Natural killer cell (primary cell): ENCODE results near the gene SYMPK. TPM values are rescaled to one million over a fixed set of nuclear protein-coding genes. Genes with fewer than 3 reads are reported as not detected.

Experiments used
- ATAC-seq, 3 donors: fragments of 150-1000 bp in 2 of 3; fragments of 200-7000 bp in 1 of 3; cut with Tn5 transposase; 1 replicate in 1 of 3; 2 replicates in 2 of 3; pipeline ENCODE4 v1.10.0; 2021; ENCODE audit warnings: mild to moderate bottlenecking in 2 of 3, moderate library complexity in 2 of 3
- DNase-seq, 2 donors: peaks; one replicate each; pipeline versions ENCODE4 v3.0.0 to v3.0.0-alpha.2; 2013 to 2021; ENCODE audit warnings: mixed read lengths in 1 of 2
- H3K27ac ChIP-seq: one replicate; pipeline ENCODE4 v1.5.1; 2013; ENCODE audit warnings: mild to moderate bottlenecking, low read length
- H3K27me3 ChIP-seq: one replicate; pipeline ENCODE4 v1.6.1; 2013; ENCODE audit warnings: low read length; ENCODE audit not compliant: control insufficient read depth, insufficient read depth
- H3K36me3 ChIP-seq: one replicate; pipeline ENCODE4 v1.6.1; 2013; ENCODE audit warnings: low read length; ENCODE audit not compliant: control insufficient read depth, insufficient read depth
- H3K4me1 ChIP-seq: one replicate; pipeline ENCODE4 v1.6.1; 2013; ENCODE audit warnings: low read length; ENCODE audit not compliant: control insufficient read depth, insufficient read depth
- H3K4me3 ChIP-seq: one replicate; pipeline ENCODE4 v1.5.1; 2013; ENCODE audit warnings: low read length
- H3K9me3 ChIP-seq: one replicate; pipeline ENCODE4 v1.6.1; 2013; ENCODE audit warnings: low read length; ENCODE audit not compliant: control insufficient read depth, insufficient read depth
- H3K27ac Mint-ChIP-seq, 2 donors: one replicate each; pipeline ENCODE4 v1.8.0; 2022; ENCODE audit warnings: mild to moderate bottlenecking in 2 of 2, mixed read lengths in 2 of 2, moderate library complexity in 1 of 2
- H3K27me3 Mint-ChIP-seq, 2 donors: one replicate each; pipeline ENCODE4 v1.8.0; 2022; ENCODE audit warnings: low read depth in 2 of 2, mixed read lengths in 2 of 2
- H3K36me3 Mint-ChIP-seq: one replicate; pipeline ENCODE4 v1.8.0; 2022; ENCODE audit warnings: mixed read lengths
- H3K4me1 Mint-ChIP-seq, 2 donors: one replicate each; pipeline ENCODE4 v1.8.0; 2022; ENCODE audit warnings: mixed read lengths in 2 of 2
- H3K4me3 Mint-ChIP-seq: one replicate; pipeline ENCODE4 v1.8.0; 2022; ENCODE audit warnings: mild to moderate bottlenecking, moderate library complexity, mixed read lengths
- H3K9me3 Mint-ChIP-seq, 2 donors: one replicate each; pipeline ENCODE4 v1.8.0; 2022; ENCODE audit warnings: mixed read lengths in 2 of 2
- CTCF ChIP-seq: fragments of 200-600 bp; IDR thresholded peaks from one replicate; pipeline ENCODE4 v1.8.0; 2022; ENCODE audit warnings: antibody characterized with exemption
- WGBS: methylation state at CpG from one replicate; pipeline ENCODE4 v1.1.7; 2013; ENCODE audit warnings: missing lambda C conversion rate; ENCODE audit not compliant: insufficient coverage; 5-methylcytosine and 5-hydroxymethylcytosine counted together
- intact Hi-C: fragments of 100-400 bp; cut with micrococcal nuclease; formaldehyde crosslinking; loops from one replicate; pipeline ENCODE4 v1.14.2; 2022
- total RNA-seq, 4 donors: library from RNA; stranded (reverse); fragments of 120-200 nt in 1 of 4; gene quantifications; one replicate each; pipeline versions ENCODE4 v1.2.3 to v1.2.4, GENCODE V29; 2013 to 2022

Gene SYMPK
- total RNA-seq, 3 donors from 2014 or later (not counting 1 experiment from before 2014, with no cell fraction given): 86.4 to 94.8 (median 86.7) TPM

DNA sequence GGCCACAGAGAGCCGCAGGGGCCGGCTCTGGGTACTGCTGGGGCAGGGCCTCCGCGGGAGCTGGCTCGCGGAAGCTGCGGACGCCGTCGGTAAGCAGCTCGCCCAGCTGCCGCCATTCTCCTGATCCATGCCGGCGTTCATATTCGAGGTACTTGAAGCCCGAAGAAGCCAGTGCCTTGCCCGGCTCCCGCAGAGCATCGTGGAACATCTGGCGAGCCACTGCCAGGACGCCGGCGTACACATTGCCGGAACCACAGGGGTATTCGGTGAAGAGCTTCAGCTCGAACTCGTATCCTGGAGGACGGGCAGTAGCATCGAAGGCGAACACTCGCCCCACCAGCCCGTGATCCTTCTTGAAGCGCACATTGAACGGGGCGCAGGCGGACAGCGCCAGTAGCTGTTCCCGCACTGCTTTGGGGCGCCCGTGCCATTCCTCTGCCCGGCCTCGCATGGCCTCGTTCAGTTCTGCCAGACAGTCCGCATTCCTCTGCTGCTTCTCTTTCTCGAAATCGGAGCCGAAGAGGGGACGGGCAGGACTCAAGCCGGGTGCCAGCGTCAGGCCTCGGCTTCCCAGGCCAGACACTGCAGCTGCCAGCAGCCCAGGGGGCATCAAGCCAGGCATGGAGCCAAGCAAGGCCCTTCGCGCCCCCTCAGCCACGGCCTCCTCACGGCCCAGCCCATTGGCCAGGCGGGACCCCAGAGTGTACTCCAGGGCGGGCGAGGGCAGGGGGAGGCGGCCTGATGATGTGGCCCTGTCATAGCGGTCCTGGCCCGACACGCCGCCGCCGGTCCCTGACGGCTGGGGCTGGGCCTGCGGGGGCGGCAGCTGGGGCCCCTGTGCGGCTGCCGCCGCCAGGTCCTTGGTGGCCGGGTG is 22.0 kb upstream of the SYMPK start:
- no peak for ATAC-seq
- Mint-ChIP-seq H3K27ac (no peak overlapping the region), H3K4me3 (peak overlapping the region; percentile 37)

DNA sequence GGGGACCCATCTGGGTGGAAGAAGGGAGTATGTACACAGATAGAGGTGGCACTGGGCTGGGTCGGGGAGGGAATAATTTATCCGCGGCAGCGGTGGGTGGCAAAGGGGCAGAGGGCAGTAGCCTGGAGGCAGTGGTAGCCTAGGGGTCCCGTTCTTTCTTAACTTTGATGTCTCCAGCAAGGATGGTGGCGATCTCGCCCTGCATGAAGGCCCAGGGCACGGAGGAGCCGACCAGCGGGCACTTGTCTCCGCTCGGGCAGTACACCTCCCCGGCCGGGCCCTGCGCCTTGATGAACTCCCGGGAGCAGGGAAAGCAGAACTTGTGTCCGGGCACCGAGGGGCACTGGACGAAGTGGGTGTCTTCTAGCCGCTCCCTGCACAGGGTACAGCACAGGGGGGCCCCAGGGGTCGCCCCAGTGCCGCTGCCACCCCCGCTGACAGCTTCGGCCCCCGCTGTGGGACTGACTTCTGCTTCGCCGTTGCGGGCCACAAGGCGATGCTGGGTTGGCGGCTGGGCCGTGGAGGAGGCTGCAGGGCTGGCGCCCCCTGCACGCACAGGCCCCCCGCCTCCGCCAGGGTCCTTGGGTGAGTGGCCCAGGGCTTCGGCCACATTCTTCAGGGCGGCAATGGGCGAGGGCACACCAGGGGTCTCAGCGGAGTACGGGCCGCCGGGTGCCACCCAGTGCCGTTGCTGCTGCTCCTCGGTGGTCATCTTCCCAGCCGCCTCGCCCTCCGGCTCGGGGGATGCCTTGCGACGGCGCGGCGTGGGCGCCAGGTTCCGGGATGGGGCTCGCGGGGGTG is 21.1 kb upstream of the SYMPK start:
- no peaks in the 10 kb centered on the region for H3K36me3 Mint-ChIP-seq
- intact Hi-C loops: loop anchor here (1.0 to 2.0 kb wide), 2 partner anchors 67 to 113 kb away; no protein-coding TSS in a partner anchor
- peaks cover 17 to 32% of the 10 kb centered on the region in 2 donors for H3K4me1 Mint-ChIP-seq
- no peaks in the 10 kb centered on the region for H3K9me3 Mint-ChIP-seq
- no peak overlapping the region for H3K27ac ChIP-seq
- H3K9me3 ChIP-seq: no peaks in the 10 kb centered on the region
- ATAC-seq (no peak), DNase-seq (no peak)
- peaks cover 0 to 6% of the 10 kb centered on the region in 2 donors for H3K27me3 Mint-ChIP-seq
- no peaks in the 10 kb centered on the region for H3K36me3 ChIP-seq
- H3K4me3 Mint-ChIP-seq: peak overlapping the region; percentile 92
- no peak for TF ChIP-seq CTCF
- H3K27me3 ChIP-seq: no peaks in the 10 kb centered on the region
- 96% methylated on average over 57 of the region's 57 CpGs for WGBS
- H3K4me3 ChIP-seq: no peak overlapping the region
- peak overlapping the region in 1 of 2 donors; percentile 83 for H3K27ac Mint-ChIP-seq
- peaks cover 37% of the 10 kb centered on the region for H3K4me1 ChIP-seq

More for the DNA sequence above, 22.0 kb upstream of the SYMPK start:
- WGBS: 74% methylated on average over 72 of the region's 72 CpGs
- H3K27me3 Mint-ChIP-seq: peaks cover 0 to 6% of the 10 kb centered on the region in 2 donors
- no peak for TF ChIP-seq CTCF
- no peaks in the 10 kb centered on the region for H3K9me3 Mint-ChIP-seq
- H3K36me3 Mint-ChIP-seq: no peaks in the 10 kb centered on the region
- peak in 1 of 2 donors; percentile 26 for DNase-seq
- peak overlapping the region; percentile 39 for H3K4me3 ChIP-seq
- no peaks in the 10 kb centered on the region for H3K36me3 ChIP-seq
- intact Hi-C loops: no loop called here
- peaks cover 37% of the 10 kb centered on the region for H3K4me1 ChIP-seq
- H3K27me3 ChIP-seq: no peaks in the 10 kb centered on the region
- H3K27ac ChIP-seq: no peak overlapping the region
- H3K4me1 Mint-ChIP-seq: peaks cover 17 to 32% of the 10 kb centered on the region in 2 donors
- no peaks in the 10 kb centered on the region for H3K9me3 ChIP-seq

- Histone ChIP-seq H3K4me1 (peaks cover 37% of the 10 kb centered on the region), H3K4me3 (no peak overlapping the region), H3K9me3 (no peaks in the 10 kb centered on the region), H3K36me3 (no peaks in the 10 kb centered on the region), H3K27me3 (no peaks in the 10 kb centered on the region), H3K27ac (no peak overlapping the region)
- Mint-ChIP-seq H3K9me3 (no peaks in the 10 kb centered on the region), H3K27ac (peak overlapping the region; percentile 79 to 83), H3K27me3 (peaks cover 0 to 10% of the 10 kb centered on the region in 2 donors), H3K36me3 (no peaks in the 10 kb centered on the region), H3K4me1 (peaks cover 17 to 35% of the 10 kb centered on the region in 2 donors), H3K4me3 (peak overlapping the region; percentile 92)
- intact Hi-C loops: loop anchor here (1.0 to 2.0 kb wide), 2 partner anchors 66 to 113 kb away; no protein-coding TSS in a partner anchor
- peak; percentile 52 for TF ChIP-seq CTCF
- no CpG with 5 or more reads among the region's 5 CpGs for WGBS
- ATAC-seq (no peak), DNase-seq (no peak)
These were observed 20.6 kb upstream of the SYMPK start for GRCh38 chr19:45883586-45883880.
